ENCODE measurements around the gene PSMA8.

- no peak for TF ChIP-seq POLR2A (IDR thresholded peaks at IDR 0.05)
- no peak for TF ChIP-seq EP300 (IDR thresholded peaks at IDR 0.05)
- TF ChIP-seq CTCF (IDR thresholded peaks at IDR 0.05), result no peak
These were observed 5.9 kb upstream of the PSMA8 start for GRCh38 chr18:26127786-26128185.
